ENCODE data around the gene VPS4A. TPM values are rescaled to one million over a fixed set of nuclear protein-coding genes. Genes with fewer than 3 reads are reported as not detected.
"Not testable (repeated sequence)": the region's sequence is repeated elsewhere in the genome, so short reads cannot be mapped to it uniquely, and the experiment has no call there.

Gene VPS4A
- total RNA-seq, 1 donor from 2014 or later, result 21.9 TPM

DNA sequence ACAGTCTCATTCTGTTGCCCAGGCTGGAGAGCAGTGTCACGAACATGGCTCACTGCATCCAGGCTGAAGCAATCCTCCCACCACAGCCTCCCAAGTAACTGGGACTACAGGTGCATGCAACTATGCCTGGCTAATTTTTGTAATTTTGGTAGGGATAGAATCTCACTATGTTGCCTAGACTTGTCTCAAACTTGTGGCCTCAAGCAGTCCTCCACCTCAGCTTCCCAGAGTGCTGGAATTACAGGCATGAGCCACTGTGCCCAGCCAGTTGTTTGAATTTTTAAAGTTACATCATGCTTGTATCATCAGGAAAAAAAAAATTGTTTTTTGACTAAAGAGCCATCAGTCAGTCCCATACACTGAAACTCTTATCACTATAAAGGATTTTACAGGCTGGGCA lies 17.1 kb upstream of the VPS4A start:
- Mint-ChIP-seq H3K27me3 (ENCODE audit: insufficient read depth, low read depth) (no peaks in the 10 kb centered on the region), H3K9me3 (no peaks in the 10 kb centered on the region), H3K4me3 (no peak overlapping the region), H3K4me1 (no peaks in the 10 kb centered on the region), H3K27ac (no peak overlapping the region), H3K36me3 (peaks cover 10% of the 10 kb centered on the region)
- H2AFZ ChIP-seq (replicated peaks), result no peak overlapping the region
- DNase-seq (ENCODE audit: low spot score), result no peak
- no peak overlapping the region for H3K9ac ChIP-seq
- H3K4me2 ChIP-seq, result no peak overlapping the region
- no peaks in the 10 kb centered on the region for H3K27me3 ChIP-seq
- TF ChIP-seq EZH2 (IDR thresholded peaks at IDR 0.05), result no peak
- no peak for TF ChIP-seq EZH2phosphoT487 (IDR thresholded peaks at IDR 0.05)
- TF ChIP-seq, protein P1, sequence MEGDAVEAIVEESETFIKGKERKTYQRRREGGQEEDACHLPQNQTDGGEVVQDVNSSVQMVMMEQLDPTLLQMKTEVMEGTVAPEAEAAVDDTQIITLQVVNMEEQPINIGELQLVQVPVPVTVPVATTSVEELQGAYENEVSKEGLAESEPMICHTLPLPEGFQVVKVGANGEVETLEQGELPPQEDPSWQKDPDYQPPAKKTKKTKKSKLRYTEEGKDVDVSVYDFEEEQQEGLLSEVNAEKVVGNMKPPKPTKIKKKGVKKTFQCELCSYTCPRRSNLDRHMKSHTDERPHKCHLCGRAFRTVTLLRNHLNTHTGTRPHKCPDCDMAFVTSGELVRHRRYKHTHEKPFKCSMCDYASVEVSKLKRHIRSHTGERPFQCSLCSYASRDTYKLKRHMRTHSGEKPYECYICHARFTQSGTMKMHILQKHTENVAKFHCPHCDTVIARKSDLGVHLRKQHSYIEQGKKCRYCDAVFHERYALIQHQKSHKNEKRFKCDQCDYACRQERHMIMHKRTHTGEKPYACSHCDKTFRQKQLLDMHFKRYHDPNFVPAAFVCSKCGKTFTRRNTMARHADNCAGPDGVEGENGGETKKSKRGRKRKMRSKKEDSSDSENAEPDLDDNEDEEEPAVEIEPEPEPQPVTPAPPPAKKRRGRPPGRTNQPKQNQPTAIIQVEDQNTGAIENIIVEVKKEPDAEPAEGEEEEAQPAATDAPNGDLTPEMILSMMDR (IDR thresholded peaks at IDR 0.05), result no peak
- H3K36me3 ChIP-seq, result no peaks in the 10 kb centered on the region
- no peak overlapping the region for H3K4me3 ChIP-seq
- H3K27ac ChIP-seq, result no peak overlapping the region
- H4K20me1 ChIP-seq (ENCODE audit: low read depth), result no peaks in the 10 kb centered on the region
- no peaks in the 10 kb centered on the region for H3F3A ChIP-seq (ENCODE audit: low read depth)
- H3K79me2 ChIP-seq (ENCODE audit: low read depth), result no peaks in the 10 kb centered on the region
- no peaks in the 10 kb centered on the region for H3K9me3 ChIP-seq (ENCODE audit: low read depth)
- no peaks in the 10 kb centered on the region for H3K4me1 ChIP-seq

DNA sequence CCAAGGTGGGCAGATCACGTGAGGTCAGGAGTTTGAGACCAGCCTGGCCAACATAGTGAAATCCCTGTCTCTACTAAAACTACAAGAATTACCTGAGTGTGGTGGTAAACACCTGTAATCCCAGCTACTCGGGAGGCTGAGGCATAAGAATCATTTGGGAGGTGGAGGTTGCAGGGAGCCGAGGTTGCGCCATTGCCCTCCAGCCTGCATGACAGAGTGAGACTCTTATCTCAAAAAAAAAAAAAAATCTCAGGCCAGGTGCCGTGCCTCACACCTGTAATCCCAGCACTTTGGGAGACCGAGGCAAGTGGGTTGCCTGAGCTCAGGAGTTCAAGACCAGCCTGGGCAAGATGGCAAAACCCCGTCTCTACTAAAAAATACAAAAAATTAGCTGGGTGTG lies 14.4 kb upstream of the VPS4A start:
- not testable (repeated sequence) for H3K27ac Mint-ChIP-seq; H3K9me3 Mint-ChIP-seq; H3K9me3 ChIP-seq (ENCODE audit: low read depth); H3K79me2 ChIP-seq (ENCODE audit: low read depth); H3K27ac ChIP-seq; H3K36me3 ChIP-seq; H2AFZ ChIP-seq (replicated peaks); H3K9ac ChIP-seq; H3K4me1 Mint-ChIP-seq; H4K20me1 ChIP-seq (ENCODE audit: low read depth); DNase-seq (ENCODE audit: low spot score); H3K27me3 Mint-ChIP-seq (ENCODE audit: insufficient read depth, low read depth); H3K27me3 ChIP-seq; H3K4me3 Mint-ChIP-seq; H3F3A ChIP-seq (ENCODE audit: low read depth); H3K4me2 ChIP-seq; H3K4me3 ChIP-seq; H3K4me1 ChIP-seq
- H3K36me3 Mint-ChIP-seq, result peaks cover 17% of the 10 kb centered on the region

DNA sequence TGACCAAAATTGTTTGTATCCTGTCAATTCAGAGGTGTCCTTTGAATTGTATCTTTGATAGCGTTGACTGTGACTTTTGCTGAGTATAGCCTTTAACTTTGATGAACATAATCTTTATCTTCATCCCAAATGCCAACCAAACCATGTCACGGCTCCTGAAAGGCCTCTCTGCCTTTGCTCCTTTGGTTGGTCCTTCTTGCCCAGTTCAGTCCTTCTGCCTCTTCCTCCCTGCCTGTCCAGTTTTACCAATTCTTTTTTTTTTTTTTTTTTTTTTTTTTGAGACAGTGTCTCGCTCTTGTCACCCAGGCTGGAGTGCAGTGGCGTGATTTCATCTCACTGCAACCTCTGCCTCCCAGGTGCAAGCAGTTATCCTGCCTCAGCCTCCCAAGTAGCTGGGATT lies 12.9 kb upstream of the VPS4A start:
- DNase-seq (ENCODE audit: low spot score), result no peak
- Histone ChIP-seq H3K27me3 (no peaks in the 10 kb centered on the region), H3K4me1 (no peaks in the 10 kb centered on the region), H3K36me3 (no peaks in the 10 kb centered on the region), H3F3A (ENCODE audit: low read depth) (no peaks in the 10 kb centered on the region), H2AFZ (replicated peaks) (no peak overlapping the region), H4K20me1 (ENCODE audit: low read depth) (no peaks in the 10 kb centered on the region), H3K4me3 (no peak overlapping the region), H3K4me2 (no peak overlapping the region), H3K79me2 (ENCODE audit: low read depth) (no peaks in the 10 kb centered on the region), H3K9me3 (ENCODE audit: low read depth) (no peaks in the 10 kb centered on the region), H3K9ac (no peak overlapping the region), H3K27ac (no peak overlapping the region)
- H3K27ac Mint-ChIP-seq, result no peak overlapping the region
- H3K9me3 Mint-ChIP-seq, result no peaks in the 10 kb centered on the region
- no peaks in the 10 kb centered on the region for H3K27me3 Mint-ChIP-seq (ENCODE audit: insufficient read depth, low read depth)
- TF ChIP-seq, protein P1 (IDR thresholded peaks at IDR 0.05), result no peak
- no peak for TF ChIP-seq EZH2phosphoT487 (IDR thresholded peaks at IDR 0.05)
- no peak for TF ChIP-seq EZH2 (IDR thresholded peaks at IDR 0.05)
- H3K4me3 Mint-ChIP-seq, result no peak overlapping the region
- H3K36me3 Mint-ChIP-seq, result peaks cover 19% of the 10 kb centered on the region
- H3K4me1 Mint-ChIP-seq, result no peaks in the 10 kb centered on the region

DNA sequence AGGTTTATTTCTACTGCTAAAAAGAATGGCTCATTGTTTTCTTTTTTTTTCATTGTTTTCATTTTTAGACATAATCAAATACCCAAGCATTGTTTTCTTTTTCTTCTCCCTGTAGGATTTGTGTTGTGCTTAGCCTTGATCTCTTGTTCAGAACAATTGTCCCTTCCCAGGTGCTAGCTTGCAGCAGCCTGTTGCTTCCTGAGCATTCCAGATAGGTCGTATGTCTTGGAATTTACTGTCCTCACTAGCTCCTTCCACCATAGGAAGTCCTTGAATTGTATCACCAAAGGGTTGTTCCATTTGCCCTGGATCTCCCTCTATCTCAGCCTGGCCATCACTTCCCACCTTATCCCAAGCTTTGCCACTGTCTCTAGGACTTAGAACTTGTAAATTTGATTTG lies 10.0 kb upstream of the VPS4A start:
- H3K9me3 ChIP-seq (ENCODE audit: low read depth), result no peaks in the 10 kb centered on the region
- H3K4me1 ChIP-seq, result no peaks in the 10 kb centered on the region
- no peak overlapping the region for H3K27ac ChIP-seq
- no peak overlapping the region for H2AFZ ChIP-seq (replicated peaks)
- H3K4me3 Mint-ChIP-seq, result no peak overlapping the region
- no peaks in the 10 kb centered on the region for H3K79me2 ChIP-seq (ENCODE audit: low read depth)
- H3K36me3 Mint-ChIP-seq, result peaks cover 18% of the 10 kb centered on the region
- no peaks in the 10 kb centered on the region for H3K27me3 ChIP-seq
- no peaks in the 10 kb centered on the region for H3F3A ChIP-seq (ENCODE audit: low read depth)
- DNase-seq (ENCODE audit: low spot score), result no peak
- H3K9me3 Mint-ChIP-seq, result no peaks in the 10 kb centered on the region
- H3K36me3 ChIP-seq, result no peaks in the 10 kb centered on the region
- H4K20me1 ChIP-seq (ENCODE audit: low read depth), result no peaks in the 10 kb centered on the region
- no peak overlapping the region for H3K4me3 ChIP-seq
- H3K27ac Mint-ChIP-seq, result no peak overlapping the region
- H3K27me3 Mint-ChIP-seq (ENCODE audit: insufficient read depth, low read depth), result no peaks in the 10 kb centered on the region
- TF ChIP-seq EZH2 (IDR thresholded peaks at IDR 0.05) (no peak), EZH2phosphoT487 (IDR thresholded peaks at IDR 0.05) (no peak)
- TF ChIP-seq, protein P1 (IDR thresholded peaks at IDR 0.05), result no peak
- no peak overlapping the region for H3K4me2 ChIP-seq
- no peak overlapping the region for H3K9ac ChIP-seq
- no peaks in the 10 kb centered on the region for H3K4me1 Mint-ChIP-seq
